ENCODE measurements around the gene PMS1.

PMS1 gene

GRCh38 chr2:189848276-189848675 lies 64.0 kb downstream of the PMS1 start:
- no peak for TF ChIP-seq CTCF (IDR thresholded peaks at IDR 0.05; ENCODE audit: borderline replicate concordance, insufficient read depth, low read depth, low read length)
- H3K4me3 ChIP-seq (ENCODE audit: low read depth, low read length) = no peak overlapping the region

GRCh38 chr2:189849550-189849949 lies 65.3 kb downstream of the PMS1 start:
- no peak overlapping the region for H3K4me3 ChIP-seq (ENCODE audit: low read depth, low read length)
- TF ChIP-seq CTCF (IDR thresholded peaks at IDR 0.05; ENCODE audit: borderline replicate concordance, insufficient read depth, low read depth, low read length) = no peak

- TF ChIP-seq CTCF (IDR thresholded peaks at IDR 0.05; ENCODE audit: borderline replicate concordance, insufficient read depth, low read depth, low read length) = no peak
- no peak overlapping the region for H3K4me3 ChIP-seq (ENCODE audit: low read depth, low read length)
These were observed 67.0 kb downstream of the PMS1 start for GRCh38 chr2:189851174-189851826.

- TF ChIP-seq CTCF (IDR thresholded peaks at IDR 0.05; ENCODE audit: borderline replicate concordance, insufficient read depth, low read depth, low read length) = no peak
- no peak overlapping the region for H3K4me3 ChIP-seq (ENCODE audit: low read depth, low read length)
These were observed 69.9 kb downstream of the PMS1 start for GRCh38 chr2:189854187-189854586.

- no peak overlapping the region for H3K4me3 ChIP-seq (ENCODE audit: low read depth, low read length)
These were observed 70.7 kb downstream of the PMS1 start for GRCh38 chr2:189854940-189855339.

GRCh38 chr2:189858291-189858690 lies 74.0 kb downstream of the PMS1 start:
- no peak overlapping the region for H3K4me3 ChIP-seq (ENCODE audit: low read depth, low read length)
- no peak for TF ChIP-seq CTCF (IDR thresholded peaks at IDR 0.05; ENCODE audit: borderline replicate concordance, insufficient read depth, low read depth, low read length)

More at GRCh38 chr2:189854940-189855339, 70.7 kb downstream of the PMS1 start:
- no peak for TF ChIP-seq CTCF (IDR thresholded peaks at IDR 0.05; ENCODE audit: borderline replicate concordance, insufficient read depth, low read depth, low read length)

GRCh38 chr2:189860161-189860560 lies 75.9 kb downstream of the PMS1 start:
- H3K4me3 ChIP-seq (ENCODE audit: low read depth, low read length) = no peak overlapping the region
- no peak for TF ChIP-seq CTCF (IDR thresholded peaks at IDR 0.05; ENCODE audit: borderline replicate concordance, insufficient read depth, low read depth, low read length)

Data from GM12875 (cell line).